ENCODE data around the gene ZP1. TPM values are rescaled to one million over a fixed set of nuclear protein-coding genes. Genes with fewer than 3 reads are reported as not detected.

ZP1 gene
- total and polyA plus RNA-seq, 8 donors = 0.43 to 8.6 (median 2.4) TPM; not detected in 4

DNA sequence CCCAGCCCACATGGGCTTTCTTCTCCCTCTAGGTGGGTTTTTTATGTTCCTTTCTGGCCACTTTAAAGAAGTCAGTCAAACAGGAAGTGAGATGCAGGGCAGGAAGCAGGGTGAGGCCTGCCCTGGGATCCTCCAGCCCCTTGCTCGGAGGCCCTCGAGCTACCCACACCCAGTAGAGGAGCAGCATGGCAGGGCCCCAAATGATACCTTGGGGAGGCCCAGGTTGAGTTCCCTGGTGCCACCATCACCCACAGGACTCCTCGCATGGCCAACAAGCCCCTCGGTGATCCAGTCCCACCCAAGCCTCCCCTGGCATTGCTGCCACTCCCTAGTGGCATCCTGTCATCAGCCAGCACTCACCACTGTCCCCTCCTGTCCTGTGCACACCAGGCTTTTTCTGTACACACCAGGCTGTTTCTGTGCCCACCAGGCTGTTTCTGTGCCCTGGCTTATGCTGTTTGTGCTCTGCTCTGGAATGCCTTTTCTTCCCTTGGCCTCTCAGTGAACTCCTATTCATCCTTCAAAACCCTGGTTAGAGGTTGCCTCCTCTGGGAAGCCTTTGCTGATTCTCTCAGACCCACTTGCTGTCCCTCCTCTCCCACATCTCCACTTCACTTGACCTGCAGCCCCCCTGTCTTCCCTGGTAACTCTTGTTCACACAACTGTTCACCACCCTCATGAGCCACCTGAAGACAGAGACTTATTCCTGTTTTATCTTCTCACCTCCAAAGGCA, 8.4 kb upstream of the ZP1 start:
- no peak for DNase-seq
- H3K4me3 ChIP-seq = no peak overlapping the region
- TF ChIP-seq POLR2A (IDR thresholded peaks at IDR 0.05) (no peak), POLR2AphosphoS5 (IDR thresholded peaks at IDR 0.05) (no peak), EP300 (IDR thresholded peaks at IDR 0.05) (no peak)
- TF ChIP-seq, protein P1, sequence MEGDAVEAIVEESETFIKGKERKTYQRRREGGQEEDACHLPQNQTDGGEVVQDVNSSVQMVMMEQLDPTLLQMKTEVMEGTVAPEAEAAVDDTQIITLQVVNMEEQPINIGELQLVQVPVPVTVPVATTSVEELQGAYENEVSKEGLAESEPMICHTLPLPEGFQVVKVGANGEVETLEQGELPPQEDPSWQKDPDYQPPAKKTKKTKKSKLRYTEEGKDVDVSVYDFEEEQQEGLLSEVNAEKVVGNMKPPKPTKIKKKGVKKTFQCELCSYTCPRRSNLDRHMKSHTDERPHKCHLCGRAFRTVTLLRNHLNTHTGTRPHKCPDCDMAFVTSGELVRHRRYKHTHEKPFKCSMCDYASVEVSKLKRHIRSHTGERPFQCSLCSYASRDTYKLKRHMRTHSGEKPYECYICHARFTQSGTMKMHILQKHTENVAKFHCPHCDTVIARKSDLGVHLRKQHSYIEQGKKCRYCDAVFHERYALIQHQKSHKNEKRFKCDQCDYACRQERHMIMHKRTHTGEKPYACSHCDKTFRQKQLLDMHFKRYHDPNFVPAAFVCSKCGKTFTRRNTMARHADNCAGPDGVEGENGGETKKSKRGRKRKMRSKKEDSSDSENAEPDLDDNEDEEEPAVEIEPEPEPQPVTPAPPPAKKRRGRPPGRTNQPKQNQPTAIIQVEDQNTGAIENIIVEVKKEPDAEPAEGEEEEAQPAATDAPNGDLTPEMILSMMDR (IDR thresholded peaks at IDR 0.05) = no peak
- peak overlapping the region in 3 of 5 donors; percentile 25 to 60 (median 40) for H3K27ac ChIP-seq
- intact Hi-C loops (cut with DNase I; ENCODE audit: low total_unique reads) = no loop called here
- no peaks in the 10 kb centered on the region for H3K36me3 ChIP-seq
- 40 to 83% (median 77%) methylated on average over 1 to 4 of the region's 4 CpGs for WGBS, 5 donors
- H3K9me3 ChIP-seq = no peaks in the 10 kb centered on the region
- peaks cover 0 to 5% (median 0%) of the 10 kb centered on the region in 3 donors for H3K27me3 ChIP-seq
- H3K4me1 ChIP-seq = peaks cover 0 to 4% (median 0%) of the 10 kb centered on the region in 4 donors

DNA sequence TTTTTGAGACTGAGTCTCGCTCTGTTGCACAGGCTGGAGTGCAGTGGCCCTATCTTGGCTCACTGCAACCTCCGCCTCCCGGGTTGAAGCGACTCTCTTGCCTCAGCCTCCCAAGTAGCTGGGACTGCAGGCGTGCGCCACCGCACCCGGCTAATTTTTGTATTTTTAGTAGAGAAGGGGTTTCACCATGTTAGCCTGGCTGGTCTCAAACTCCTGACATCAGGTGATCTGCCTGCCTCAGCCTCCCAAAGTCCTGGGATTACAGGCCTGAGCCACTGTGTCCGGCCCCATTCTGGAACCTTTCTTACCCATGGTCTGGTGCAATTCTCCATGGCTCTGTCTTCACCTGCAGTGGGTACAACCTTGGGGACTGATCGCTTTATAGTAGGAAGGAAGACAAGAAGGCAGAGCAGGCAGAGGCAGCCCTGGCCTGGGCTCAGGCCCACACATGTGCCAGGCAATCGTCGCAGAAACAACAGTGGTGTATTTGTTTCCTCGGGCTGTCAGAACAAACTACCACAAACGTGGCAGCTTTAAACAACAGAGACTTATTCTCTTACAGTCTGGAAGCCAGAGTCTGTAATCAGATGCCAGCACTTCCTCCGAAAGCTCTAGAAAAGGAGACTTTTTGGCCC, 7.6 kb upstream of the ZP1 start:
- no peak overlapping the region for H3K27ac ChIP-seq
- WGBS, 5 donors = 77 to 89% (median 86%) methylated on average over 15 of the region's 15 CpGs
- peaks cover 0 to 5% (median 0%) of the 10 kb centered on the region in 3 donors for H3K27me3 ChIP-seq
- DNase-seq = no peak
- intact Hi-C loops (cut with DNase I; ENCODE audit: low total_unique reads) = no loop called here
- TF ChIP-seq POLR2AphosphoS5 (IDR thresholded peaks at IDR 0.05) (no peak), POLR2A (IDR thresholded peaks at IDR 0.05) (no peak), EP300 (IDR thresholded peaks at IDR 0.05) (no peak)
- TF ChIP-seq, protein P1 (IDR thresholded peaks at IDR 0.05) = no peak
- H3K4me3 ChIP-seq = no peak overlapping the region
- H3K36me3 ChIP-seq = no peaks in the 10 kb centered on the region
- no peaks in the 10 kb centered on the region for H3K4me1 ChIP-seq
- no peaks in the 10 kb centered on the region for H3K9me3 ChIP-seq

DNA sequence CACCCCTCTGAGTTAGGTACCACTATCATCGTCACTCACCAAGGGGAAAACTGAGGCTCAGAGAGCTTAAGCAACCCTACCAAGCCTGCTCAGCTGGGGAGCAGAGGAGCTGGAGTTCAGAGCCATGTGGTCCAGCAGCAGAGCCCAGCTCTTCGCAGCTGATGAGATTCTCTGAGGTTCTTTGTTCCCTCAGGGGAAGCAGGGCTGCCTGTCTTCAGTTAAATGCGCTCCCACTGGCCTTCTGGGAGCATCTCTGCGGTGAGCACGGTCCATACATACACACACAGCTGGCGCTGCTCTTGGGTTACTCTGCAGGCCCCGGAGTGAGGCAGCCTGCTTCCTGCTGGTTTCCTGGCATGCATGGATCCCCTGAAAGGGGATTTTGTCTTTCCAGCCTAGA, 6.4 kb upstream of the ZP1 start:
- peak in 1 of 2 donors; percentile 54 for DNase-seq
- no peak overlapping the region for H3K4me3 ChIP-seq
- H3K27ac ChIP-seq = no peak overlapping the region
- H3K27me3 ChIP-seq = peaks cover 0 to under 1% (median 0%) of the 10 kb centered on the region in 3 donors
- TF ChIP-seq, protein P1 (IDR thresholded peaks at IDR 0.05) = no peak
- TF ChIP-seq EP300 (IDR thresholded peaks at IDR 0.05) (no peak), POLR2A (IDR thresholded peaks at IDR 0.05) (no peak), POLR2AphosphoS5 (IDR thresholded peaks at IDR 0.05) (no peak)
- no peaks in the 10 kb centered on the region for H3K4me1 ChIP-seq
- intact Hi-C loops (cut with DNase I; ENCODE audit: low total_unique reads) = no loop called here
- no peaks in the 10 kb centered on the region for H3K36me3 ChIP-seq
- H3K9me3 ChIP-seq = no peaks in the 10 kb centered on the region
- 54 to 69% (median 58%) methylated on average over 7 of the region's 7 CpGs for WGBS, 5 donors

DNA sequence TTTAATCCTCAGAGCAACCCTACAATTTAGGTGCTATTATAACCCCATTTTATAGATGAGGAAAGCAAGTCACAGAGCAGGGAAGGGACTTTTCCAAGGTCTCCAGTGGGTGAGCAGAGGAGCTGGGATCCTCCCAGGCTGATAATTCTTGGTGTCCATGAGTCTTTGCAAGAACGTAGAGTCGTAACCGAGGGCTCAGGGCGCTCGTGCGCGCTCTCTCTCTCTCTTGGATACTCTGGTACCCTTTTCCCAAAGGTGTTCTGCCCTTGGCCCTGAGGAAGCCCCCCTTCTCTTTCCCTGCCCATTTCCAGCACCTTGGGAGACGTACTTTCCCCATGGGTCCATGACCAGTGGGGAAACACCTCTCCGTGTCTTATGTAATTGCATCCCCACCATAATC, 5.2 kb upstream of the ZP1 start:
- no peaks in the 10 kb centered on the region for H3K27me3 ChIP-seq
- no peaks in the 10 kb centered on the region for H3K9me3 ChIP-seq
- no peak overlapping the region for H3K4me3 ChIP-seq
- H3K36me3 ChIP-seq = no peaks in the 10 kb centered on the region
- no peak overlapping the region for H3K27ac ChIP-seq
- TF ChIP-seq, protein P1 (IDR thresholded peaks at IDR 0.05) = no peak
- TF ChIP-seq POLR2A (IDR thresholded peaks at IDR 0.05) (no peak), POLR2AphosphoS5 (IDR thresholded peaks at IDR 0.05) (no peak), EP300 (IDR thresholded peaks at IDR 0.05) (no peak)
- no peaks in the 10 kb centered on the region for H3K4me1 ChIP-seq
- intact Hi-C loops (cut with DNase I; ENCODE audit: low total_unique reads) = no loop called here
- 91 to 97% (median 93%) methylated on average over 9 of the region's 9 CpGs for WGBS, 5 donors
- DNase-seq = no peak

All from stomach (tissue), 9 donors.